ENCODE data around the gene HOMER2.

The HOMER2 gene

GRCh38 chr15:82972990-82973389, 20.5 kb upstream of the HOMER2 start:
- TF ChIP-seq CTCF (IDR thresholded peaks at IDR 0.05; ENCODE audit: borderline replicate concordance, insufficient read depth, low read depth, low read length), result no peak
- no peak overlapping the region for H3K4me3 ChIP-seq (ENCODE audit: low read depth, low read length)

DNA sequence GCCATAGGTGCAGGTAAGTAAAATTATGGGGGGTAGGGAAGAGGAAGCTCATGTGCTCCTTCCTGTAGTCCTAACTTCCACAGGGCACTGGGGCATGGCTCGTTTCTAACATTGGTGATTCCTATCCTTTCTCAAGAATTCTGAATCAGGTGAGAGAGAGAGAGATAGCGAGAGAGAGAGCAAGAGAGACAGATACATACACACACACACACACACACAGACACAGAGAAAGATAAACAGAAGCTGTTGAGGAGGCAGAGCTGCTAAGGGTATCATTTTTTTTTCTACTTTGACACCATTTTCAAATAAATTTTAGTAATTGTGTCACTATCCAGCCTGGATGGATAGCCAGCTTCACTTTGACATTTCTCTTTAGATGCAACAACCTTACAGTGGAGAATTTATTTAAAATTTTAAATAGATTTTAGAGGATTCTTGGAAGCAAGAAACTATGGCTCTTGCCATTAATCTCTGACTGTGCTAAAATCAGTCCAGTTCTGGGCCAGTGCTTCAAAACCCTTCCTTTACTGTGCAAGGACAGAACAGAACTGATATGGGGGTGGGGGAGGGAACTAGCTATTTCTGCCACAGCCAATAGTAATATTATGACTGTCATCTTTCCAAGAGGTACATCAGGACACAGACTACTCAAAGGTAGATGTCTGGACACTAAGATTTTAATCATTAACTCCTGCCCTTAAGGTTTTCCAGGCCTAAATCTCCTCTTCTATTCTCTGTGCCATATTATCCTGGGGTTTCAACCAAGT, 18.9 kb upstream of the HOMER2 start:
- TF ChIP-seq CTCF (IDR thresholded peaks at IDR 0.05; ENCODE audit: borderline replicate concordance, insufficient read depth, low read depth, low read length), result no peak

GRCh38 chr15:82970696-82971095, 18.2 kb upstream of the HOMER2 start:
- no peak for TF ChIP-seq CTCF (IDR thresholded peaks at IDR 0.05; ENCODE audit: borderline replicate concordance, insufficient read depth, low read depth, low read length)
- no peak overlapping the region for H3K4me3 ChIP-seq (ENCODE audit: low read depth, low read length)

More for the DNA sequence above, 18.9 kb upstream of the HOMER2 start:
- no peak overlapping the region for H3K4me3 ChIP-seq (ENCODE audit: low read depth, low read length)

DNA sequence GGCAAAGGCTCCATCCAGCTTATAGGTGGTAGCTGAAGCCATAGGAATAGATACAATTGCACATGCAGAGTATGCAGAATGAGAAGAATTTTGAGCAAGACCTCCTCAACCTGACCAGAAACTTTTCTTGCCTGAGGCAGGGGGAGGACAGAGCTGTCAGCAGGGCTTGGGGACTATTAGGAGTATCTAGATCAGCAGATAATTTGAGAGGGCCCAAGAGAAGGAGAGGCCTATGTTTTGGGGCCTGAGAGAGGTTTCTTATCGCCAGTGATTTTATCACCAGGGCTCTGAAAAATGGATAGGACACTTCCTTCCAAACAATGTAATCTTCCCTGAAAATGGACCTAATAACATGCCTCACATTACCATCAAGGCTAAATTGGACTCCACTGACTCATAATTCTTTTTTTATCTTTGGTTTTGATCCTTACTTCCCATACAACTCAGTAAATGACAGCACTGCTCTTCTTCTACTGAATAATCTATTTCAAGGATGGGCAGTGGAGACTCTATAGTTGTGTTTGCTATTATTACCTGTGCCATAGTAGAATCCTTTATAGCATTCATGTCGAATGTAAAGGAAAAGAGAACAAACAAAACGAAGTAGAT, 17.7 kb upstream of the HOMER2 start:
- H3K4me3 ChIP-seq (ENCODE audit: low read depth, low read length), result no peak overlapping the region
- TF ChIP-seq CTCF (IDR thresholded peaks at IDR 0.05; ENCODE audit: borderline replicate concordance, insufficient read depth, low read depth, low read length), result no peak

- no peak overlapping the region for H3K4me3 ChIP-seq (ENCODE audit: low read depth, low read length)
- TF ChIP-seq CTCF (IDR thresholded peaks at IDR 0.05; ENCODE audit: borderline replicate concordance, insufficient read depth, low read depth, low read length), result no peak
Observed at GRCh38 chr15:82969353-82969752, 16.8 kb upstream of the HOMER2 start.

DNA sequence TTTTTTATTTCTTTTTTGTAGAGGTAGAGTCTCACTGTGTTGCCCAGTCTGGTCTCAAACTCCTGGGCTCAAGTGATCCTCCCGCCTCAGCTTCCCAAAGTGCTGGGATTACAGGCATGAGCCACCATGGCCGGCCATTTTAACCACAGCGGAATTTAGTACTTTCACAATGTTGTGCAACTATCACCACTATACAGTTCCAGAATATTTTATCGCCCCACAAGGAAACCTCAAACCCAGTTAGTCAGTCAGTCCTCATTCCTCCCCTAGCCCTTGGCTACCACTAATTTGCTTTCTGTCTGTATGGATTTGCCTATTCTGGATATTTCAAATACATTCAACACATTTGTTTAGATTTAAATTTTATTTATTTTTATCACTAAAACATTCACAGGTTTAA, 15.5 kb upstream of the HOMER2 start:
- no peak overlapping the region for H3K4me3 ChIP-seq (ENCODE audit: low read depth, low read length)
- TF ChIP-seq CTCF (IDR thresholded peaks at IDR 0.05; ENCODE audit: borderline replicate concordance, insufficient read depth, low read depth, low read length), result no peak

DNA sequence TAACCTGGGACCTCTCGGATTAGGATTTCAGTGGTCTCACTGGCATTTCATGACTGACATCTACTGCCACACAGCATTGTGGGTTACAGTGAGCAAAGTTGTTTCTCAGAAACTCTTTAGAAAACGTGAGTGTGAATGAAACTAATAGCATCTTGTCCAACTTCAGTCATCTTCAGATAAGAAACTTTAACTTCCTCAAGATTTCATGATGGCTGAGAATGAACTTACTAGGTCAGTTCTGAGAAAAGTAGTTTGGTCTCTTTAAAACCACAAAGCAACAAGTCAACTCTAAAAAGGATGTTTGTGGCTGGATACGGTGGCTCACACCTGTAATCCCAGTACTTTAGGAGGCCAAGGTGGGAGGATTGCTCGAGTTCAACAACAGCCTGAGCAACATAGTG, 14.2 kb upstream of the HOMER2 start:
- no peak for TF ChIP-seq CTCF (IDR thresholded peaks at IDR 0.05; ENCODE audit: borderline replicate concordance, insufficient read depth, low read depth, low read length)
- H3K4me3 ChIP-seq (ENCODE audit: low read depth, low read length), result no peak overlapping the region

Data from GM12875 (cell line).